Activated CD4-positive, CD25-positive, alpha-beta regulatory T cell treated with anti-CD3 and anti-CD28 coated beads, Interleukin-2, amount 50 U/mL, for 16 hours (primary cell): ENCODE measurements around the gene SCRN1.
"Not testable (repeated sequence)": the region's sequence is repeated elsewhere in the genome, so short reads cannot be mapped to it uniquely, and the experiment has no call there.

Source experiments
- DNase-seq: peaks from one replicate; pipeline ENCODE4 v3.0.0-alpha.2; 2020; ENCODE audit warnings: low read depth, low spot score

Gene SCRN1

DNA sequence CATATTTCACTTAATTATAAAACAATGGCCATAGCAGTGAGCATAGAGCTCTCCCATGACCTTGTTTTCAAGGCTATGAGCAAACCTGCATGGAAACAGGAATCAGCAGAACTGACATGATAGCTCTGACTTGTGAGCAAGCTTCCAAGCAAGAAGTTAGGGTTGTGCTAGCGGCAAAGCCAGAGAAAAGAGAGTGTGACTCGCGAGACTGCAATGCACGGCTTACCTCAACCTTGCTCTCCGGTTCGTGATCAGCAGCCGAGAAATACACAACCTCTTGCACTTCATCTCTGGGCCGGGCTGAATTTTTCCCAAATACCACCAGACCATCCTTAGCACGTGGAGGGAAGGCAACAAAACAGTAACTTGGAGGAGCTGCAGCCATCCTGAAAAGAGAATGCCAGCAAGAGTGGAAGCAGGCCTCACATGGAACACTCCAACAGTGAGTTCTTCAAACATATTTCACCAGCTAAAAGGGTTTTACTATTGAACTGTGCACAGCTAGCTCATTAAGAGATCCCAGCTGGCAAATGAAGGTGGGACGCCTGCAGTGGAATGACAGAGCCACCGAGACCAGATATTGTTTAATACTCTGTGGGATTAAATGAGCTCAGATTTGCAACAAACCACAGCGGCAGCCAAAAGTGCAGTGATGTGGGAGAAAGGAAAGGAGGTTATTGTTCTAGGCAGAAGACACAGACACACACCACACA is 20.8 kb downstream of the SCRN1 start:
- no peak for DNase-seq

DNA sequence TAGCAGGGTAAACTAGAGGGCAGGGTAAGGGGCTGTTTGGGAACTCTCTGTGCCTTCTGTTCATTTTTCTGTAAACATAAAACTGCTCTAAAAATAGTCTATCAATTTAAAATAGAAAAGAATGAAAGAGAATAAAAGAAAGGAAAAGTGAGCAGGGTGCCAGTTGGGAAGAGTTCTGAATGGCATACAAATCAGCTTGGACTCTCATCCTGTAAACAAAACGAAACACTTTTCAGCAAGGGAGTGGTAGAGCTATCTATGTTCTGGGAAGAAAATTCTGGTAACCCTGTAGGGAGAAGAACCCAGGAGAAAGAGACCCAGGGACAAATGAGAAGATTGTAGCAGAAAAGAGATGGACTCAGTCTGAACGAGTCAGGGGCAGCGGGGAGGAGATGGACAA is 24.6 kb downstream of the SCRN1 start:
- no peak for DNase-seq

DNA sequence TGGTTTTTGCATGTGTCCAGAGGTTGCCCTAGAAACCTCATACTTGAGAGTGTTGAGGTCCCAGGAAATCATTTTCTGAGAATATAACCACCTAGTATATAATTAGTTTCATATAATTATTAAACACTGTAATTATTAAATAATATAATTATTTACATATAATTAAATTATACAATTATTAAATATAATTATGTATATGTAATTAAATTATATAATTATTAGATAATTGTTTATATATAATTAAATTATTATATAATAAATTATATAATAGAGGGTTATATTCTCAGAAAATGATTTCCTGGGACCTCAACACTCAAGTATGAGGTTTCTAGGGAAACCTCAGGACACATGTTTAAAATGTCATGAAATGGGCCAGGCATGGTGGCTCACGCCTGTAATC is 27.6 kb downstream of the SCRN1 start:
- DNase-seq: no peak

DNA sequence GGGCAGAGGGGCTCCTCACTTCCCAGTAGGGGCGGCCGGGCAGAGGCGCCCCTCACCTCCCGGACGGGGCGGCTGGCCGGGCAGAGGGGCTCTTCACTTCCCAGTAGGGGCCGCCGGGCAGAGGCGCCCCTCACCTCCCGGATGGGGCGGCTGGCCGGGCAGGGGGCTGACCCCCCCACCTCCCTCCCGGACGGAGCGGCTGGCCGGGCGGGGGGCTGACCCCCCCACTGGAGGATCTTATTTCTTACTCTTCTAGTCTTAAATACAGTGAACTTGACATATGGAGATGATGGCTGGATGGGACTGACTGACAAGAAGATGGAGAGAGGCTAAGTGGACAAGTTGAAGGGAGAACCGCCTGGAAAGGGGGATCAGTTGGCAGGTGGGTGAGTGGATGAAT is 28.0 kb downstream of the SCRN1 start:
- not testable (repeated sequence) for DNase-seq

DNA sequence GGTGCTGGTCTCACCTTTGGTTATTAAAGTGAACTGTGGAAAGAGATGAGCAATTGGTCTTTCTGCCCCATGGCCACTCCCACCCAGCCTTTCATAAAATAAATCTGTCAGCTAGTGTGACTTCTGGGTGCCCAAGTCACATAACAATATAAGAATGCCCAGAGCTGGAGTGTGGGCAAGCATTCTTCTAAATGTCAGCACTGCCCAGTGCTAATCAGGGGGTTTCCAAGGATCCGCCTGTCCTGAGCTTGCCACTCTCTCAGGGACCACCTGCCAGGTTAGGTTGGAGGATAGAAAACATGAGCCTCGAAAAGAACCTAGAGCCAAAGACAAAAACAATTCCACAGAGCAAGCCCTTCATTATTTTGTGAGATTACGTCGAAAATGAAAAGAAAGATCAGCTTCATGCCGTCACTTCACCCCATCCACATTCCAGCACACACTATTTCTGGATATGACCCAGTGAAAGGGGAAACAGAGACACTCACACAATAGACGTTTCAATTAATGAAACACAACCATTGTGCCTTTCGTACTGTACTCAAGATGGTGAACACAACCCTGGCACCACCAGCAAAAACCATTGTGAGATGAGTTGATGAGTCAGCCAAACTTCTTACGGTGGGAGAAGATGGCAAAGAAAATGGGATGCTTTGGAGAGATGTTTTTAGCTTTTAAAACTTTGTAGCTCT is 30.8 kb downstream of the SCRN1 start:
- no peak for DNase-seq

DNA sequence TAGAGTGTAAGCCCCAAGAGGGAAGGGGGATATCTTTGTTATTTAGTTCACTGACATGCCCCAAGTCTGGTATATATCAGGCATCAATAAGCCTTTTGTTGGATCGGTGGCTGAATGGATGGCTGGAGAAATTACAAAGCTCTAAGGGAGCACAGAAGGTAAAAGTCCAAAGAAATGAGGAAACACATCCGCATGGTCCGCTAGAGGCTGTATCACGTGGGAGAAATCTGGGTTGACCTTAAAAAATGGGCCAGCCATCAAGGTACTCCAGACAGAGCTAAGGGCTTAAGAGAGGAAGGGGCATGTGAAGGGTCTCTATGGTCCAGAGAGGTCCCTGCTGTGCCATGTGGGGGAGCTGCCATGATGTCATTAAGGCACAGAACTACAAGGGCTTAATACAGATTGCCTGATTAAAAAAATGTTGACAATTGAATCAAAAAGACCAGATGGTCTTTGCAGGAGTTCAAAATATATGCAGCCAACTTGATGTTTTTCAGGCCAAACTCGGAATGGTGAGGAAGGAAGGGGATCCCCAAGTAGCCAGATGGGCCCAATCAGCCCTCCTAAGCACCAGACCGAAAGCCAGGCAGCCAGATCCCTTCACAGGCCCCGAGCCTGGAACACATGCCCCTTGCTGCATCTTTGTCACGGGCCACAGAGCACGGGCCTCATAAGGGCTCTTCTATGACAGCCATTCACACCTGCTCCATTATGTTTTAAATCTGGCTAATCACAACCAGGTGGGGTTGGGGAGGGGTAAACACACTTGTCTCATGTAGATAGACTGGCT is 31.9 kb downstream of the SCRN1 start:
- no peak for DNase-seq

DNA sequence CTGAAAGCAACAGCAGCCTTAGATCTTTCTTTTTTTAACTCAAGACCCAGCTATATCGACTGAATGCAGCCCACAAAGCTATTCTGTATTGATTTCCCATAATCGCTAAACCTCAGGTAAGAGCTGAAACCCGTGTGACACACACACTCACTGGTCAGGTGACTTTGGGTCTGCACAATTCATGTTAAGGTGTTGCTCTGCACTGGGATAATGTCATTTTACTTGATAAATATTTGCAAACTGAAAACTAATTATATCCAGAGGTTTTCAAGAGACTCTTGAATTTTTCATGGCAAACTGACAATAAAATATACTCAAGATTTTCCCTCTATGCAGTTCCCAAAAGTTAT is 33.1 kb downstream of the SCRN1 start:
- DNase-seq: no peak

DNA sequence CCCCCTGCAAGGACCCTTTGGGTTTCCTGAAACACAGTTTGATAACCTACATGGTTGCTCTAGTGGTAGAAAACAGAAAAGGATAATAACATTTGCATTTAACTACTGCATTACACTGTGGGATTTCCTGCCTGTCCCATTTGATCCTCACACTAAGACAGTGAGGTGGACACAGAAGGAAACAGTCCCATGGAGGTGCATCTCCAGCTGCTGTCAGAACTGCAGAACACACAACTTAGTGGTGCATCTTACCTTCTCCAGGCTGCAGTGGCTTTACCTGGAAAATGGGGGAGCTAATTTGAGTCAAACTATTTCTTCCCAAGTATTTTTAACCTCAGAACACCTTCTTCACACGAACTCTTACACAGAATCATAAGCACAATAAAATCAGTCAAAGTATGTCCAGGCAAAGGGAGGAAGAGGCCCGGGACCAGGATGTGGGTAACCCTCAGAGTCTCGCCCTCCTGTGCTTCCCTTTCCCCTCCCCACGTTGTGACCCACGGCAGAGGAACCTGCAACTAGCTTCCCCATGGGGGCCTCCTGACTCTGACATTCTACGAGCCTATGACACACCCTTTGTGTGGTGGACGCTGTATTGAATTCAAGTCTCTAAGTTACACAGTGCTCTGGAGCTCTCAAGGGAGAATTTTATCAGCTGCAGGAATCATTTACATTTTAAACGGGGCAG is 33.7 kb downstream of the SCRN1 start:
- no peak for DNase-seq

DNA sequence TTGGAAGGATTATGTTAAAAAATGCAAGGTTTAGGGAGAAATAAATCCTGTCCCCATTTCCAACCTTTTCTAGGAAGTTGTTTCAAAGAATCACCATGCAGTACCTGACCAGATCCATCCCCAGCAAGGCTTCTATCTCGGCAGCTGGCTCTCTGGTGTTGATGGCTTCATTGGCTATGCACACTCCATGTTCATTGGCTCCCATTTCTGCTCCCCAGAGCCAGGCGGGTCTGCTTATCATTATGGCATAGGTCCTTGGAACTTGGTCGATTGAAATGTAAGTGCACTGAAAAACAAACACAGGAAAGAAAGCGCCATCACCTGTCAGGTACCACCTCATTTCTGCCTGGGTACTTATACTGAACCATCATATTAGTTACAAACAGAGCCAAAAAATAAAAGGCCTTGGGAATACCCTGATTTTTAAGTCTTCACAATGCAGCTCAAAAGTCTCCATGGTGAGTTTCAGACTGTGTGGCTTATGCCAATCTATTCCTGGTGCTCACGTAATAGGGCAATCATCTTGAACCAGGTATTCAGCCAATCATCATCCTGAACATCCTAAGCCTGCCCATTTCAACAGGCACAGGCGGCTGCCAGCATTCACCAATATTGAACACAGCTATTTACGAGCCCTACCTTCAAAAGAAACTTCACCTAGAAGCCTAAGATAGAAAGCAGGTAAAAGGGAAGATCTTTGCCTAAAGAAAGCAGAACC is 34.4 kb downstream of the SCRN1 start:
- no peak for DNase-seq

DNA sequence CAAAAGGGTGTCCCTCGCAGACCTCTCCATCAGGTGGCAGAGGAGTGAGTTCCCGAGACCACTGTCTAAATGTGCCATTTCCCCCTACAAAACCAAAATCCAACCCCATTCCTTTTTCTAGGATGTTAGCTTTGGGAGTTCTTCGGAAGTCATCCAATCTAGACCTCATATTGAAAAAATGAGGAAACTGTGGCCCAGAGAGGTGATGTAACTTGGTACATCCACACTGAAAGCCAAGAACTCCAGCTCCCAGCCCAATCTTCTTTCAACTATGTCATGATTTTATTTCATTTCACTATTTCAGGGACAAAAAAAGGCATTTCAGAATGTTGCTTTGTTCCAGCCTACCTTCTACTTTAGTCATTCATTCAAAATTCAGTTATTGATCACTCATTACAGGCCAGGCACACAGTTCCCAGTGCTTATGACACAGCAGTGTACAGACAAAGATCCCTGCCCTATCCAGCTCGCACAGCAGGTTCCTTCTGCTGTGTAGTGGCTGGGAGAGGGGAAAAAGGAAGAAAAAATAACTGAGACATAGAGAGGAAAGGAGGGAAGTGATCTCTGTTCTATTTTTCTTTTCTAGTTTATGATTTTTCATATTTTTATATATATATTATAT is 35.8 kb downstream of the SCRN1 start:
- DNase-seq: no peak

DNA sequence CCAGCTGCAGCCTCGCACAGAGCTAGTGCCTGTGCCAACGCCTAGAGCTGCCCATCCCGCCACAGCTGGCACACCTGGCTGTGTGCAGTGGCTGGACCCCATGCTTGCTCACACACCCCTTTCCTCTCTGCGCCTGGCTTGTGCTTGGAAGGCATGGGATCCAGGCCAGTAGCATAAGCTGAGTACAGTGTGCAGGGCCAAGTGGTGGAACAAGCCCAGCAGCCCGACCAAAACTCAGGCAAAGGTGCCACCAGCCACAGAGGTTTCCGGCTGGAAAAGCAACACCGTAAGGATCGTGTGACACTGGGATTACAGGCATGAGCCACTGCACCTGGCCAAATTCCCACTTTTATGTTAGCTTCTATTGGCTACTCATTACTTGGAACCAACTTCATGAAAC is 38.4 kb downstream of the SCRN1 start:
- DNase-seq: no peak

DNA sequence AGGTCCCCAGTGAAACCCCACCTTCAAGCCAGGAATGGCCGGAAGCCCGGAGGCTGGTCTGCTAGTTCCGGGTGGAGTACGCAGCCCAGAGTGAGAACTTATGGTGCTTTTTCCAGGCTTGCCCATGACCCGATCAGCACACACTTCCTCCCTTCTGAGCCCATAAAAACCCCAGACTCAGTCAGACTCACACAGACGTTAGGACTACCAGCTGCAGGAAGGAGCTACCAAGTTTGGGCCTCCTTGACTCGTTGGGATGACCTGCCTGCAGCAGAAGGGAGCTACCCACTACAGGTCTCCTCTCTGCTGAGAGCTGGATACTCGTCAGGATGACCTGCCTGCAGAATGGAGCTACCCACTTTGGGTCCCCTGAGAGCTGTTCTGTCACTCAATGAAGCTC is 39.1 kb downstream of the SCRN1 start:
- no peak for DNase-seq

DNA sequence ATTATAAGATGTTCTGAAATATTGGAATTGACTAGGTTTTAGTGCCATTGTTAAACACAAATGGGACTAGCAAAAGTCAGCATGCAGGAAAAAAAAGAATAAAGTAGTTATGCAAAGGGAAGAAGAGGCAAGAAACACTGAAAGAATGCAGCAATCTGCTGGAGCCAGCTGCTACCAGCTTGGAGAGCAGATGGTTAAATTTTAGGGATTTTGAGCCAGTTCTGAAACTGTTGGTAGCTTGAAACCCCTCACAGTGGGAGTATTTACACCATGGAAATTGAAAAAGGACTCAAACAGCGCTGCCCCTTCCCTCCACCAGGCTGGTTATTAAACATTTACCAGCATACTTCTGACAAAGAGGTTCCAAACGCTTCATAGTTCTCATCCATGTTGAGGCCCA is 41.0 kb downstream of the SCRN1 start:
- DNase-seq: no peak

DNA sequence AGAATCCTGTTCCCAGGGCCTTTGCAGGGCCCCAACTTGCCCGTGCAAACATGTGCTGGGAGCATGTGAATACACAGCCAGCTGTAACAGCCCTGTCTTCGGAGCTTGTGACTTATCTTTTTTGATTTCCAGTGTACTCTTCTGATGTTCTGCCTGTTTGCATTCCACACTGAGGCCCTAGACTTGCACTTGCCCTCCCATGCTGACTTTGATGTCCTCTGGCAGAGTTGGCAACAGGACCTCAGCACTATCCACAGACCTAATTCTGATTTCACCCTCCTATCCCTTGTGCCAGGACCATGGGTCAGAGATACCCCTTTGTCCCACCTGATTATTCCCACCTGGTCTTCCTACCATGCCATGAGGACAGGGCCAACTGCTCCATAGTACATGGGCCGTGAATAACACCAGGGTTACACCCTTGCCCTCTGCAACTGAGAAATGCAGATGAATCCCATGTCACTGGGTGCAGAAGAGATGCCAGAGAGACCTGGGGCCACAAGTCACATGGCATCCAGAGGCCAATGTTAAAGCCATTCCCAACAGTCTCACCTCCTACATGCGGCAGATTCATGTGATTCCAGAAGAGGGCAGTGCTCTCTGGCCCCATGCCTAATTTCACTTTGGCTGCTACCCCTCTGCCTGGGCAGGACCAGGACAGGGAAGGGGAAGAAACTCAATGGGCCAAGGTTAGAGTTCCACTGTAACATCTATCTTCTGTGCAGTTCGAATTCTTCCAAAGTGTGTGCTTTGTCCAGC is 43.0 kb downstream of the SCRN1 start:
- DNase-seq: no peak

DNA sequence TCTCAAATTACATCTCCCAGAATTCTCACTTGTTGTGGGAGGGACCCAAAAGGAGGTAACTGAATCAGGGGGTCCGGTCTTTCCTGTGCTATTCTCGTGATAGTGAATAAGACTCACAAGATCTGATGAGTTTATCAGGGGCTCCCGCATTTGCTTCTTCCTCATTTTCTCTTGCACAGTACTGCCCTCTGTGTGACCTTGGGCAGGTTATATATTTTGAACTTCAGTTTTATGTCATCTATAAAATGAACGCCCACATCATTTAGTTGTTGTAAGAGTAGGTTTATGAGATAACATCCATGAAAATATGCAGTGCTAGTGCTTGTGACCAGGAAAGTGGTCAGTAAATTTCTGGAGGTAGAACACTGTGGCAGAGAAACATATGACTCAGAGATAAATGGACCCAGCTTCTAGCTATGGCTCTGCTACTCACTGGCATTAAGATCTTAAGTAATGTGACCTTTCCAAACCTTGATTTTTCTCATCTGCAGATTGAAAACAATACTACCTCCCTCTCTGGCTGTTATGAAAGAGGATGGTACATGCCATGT is 44.3 kb downstream of the SCRN1 start:
- no peak for DNase-seq

DNA sequence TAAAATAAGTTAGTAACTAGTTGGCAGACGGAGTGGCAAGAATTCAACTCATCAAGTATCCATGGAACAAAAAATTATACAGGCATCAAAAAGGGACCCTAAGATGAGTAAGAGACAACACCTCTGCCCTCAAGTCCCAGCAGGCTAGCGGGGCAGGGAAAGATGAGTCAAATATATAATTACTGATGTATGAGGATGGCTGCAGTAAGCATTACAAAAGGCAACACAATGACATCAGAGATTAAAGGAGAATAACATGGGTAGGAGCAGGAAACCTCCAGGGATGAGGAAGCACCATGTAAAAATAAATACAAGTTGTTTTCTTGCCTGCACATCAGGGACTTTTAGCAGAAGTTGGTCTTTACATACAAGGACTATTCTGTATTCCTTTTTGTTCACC is 49.4 kb downstream of the SCRN1 start:
- DNase-seq: no peak

DNA sequence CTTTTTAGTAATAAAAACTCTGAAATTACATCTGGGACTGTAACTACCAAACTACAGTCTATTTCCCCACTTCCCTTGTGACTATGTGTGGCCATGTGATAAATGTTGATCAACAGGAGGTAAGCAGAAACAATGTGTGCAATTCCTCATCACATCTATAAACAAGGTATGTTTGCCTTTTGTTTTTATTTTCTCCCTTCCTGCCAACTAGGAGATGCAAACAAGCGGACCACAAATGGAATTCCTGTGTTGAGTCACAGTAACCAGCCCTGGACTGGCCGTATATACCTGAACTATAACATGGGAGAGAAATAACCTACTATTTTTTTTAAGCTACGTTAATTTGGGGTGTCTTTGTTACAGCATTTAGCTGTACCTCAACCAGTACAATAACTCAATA is 52.5 kb downstream of the SCRN1 start:
- DNase-seq: no peak

DNA sequence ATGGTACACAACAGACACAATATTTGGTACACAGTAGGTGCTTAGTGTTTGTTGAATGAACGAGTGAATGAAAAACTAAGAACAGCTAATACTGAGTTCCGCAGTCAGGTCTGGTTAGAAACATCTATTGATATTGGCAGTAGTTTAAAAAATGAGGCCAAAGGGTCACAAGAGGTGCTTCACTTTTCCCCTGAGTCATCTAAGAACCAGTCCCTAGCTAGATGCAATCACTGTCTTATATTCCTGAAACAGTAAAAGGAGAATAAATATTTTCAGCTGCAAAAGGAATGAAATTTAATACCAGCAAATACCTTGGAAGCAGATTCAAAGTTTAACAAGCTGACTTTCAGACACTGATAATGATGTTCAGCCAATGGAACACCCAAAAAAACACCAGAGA is 54.5 kb downstream of the SCRN1 start:
- no peak for DNase-seq

DNA sequence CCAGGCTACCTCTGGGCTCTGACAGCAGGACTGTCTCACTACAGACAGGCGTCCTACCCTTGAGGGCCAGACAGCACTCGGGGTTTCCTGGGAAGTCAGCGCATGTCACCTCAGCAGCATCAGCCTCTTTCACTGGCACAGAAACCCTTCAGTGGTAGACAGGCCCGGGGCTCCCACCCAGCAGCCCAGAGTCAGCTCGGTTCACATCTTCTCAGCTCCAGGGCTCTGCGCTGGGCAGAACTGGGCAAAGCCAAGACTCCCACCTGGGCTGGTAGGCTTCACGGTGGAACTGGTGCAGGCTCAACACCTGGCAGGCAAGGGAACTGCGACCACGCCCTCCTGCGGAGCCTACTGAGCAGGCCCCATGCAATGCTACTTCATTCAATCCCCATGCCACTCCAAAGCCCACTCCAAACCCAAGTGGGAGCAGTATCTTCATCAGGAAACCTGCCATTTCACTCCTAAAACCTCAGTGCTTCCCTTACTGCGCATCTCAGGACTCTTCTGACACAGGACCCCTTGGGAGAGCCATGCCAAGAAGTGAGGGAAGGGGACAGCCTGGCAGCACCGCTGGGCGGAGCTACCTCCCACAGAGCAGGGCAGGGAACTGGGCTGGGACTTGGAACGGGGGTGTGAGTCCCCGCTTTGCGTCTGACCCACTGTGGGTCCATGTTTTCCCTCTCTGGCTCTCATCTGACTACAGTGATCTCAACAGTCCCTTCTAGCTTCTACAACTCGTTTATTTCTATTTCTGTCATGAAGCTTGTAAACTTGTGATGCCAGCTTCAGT is 60.4 kb downstream of the SCRN1 start:
- no peak for DNase-seq
